Measurements from ENCODE around the gene ZPBP2. TPM values are rescaled to one million over a fixed set of nuclear protein-coding genes. Genes with fewer than 3 reads are reported as not detected.
"Not testable (repeated sequence)": the region's sequence is repeated elsewhere in the genome, so short reads cannot be mapped to it uniquely, and the experiment has no call there.

The ZPBP2 gene
- total RNA-seq, 4 donors from 2014 or later, result not detected

GRCh38 chr17:39872751-39873150 lies 4.7 kb downstream of the ZPBP2 start:
- Histone ChIP-seq H3K27me3 (peaks cover 0 to 60% of the 10 kb centered on the region in 2 donors), H3K9me3 (peaks cover 0 to 11% (median 0%) of the 10 kb centered on the region in 4 donors), H3K27ac (no peak overlapping the region), H3K4me3 (no peak overlapping the region), H3K36me3 (no peaks in the 10 kb centered on the region), H3K4me1 (peaks cover 0 to 4% (median 0%) of the 10 kb centered on the region in 4 donors)
- DNase-seq (ENCODE audit: low spot score in 2 of 2), result no peak
- 78 to 93% methylated on average over 2 of the region's 2 CpGs for WGBS, 2 donors
- no peak for TF ChIP-seq EP300 (IDR thresholded peaks at IDR 0.05)
- TF ChIP-seq POLR2A (IDR thresholded peaks at IDR 0.05), result no peak
- TF ChIP-seq CTCF (IDR thresholded peaks at IDR 0.05), result peak in 1 of 5 experiments; percentile 9

- H3K27me3 ChIP-seq, result peaks cover 0 to 31% of the 10 kb centered on the region in 2 donors
- 69 to 76% methylated on average over 5 of the region's 5 CpGs for WGBS, 2 donors
- H3K27ac ChIP-seq; H3K4me1 ChIP-seq; H3K9me3 ChIP-seq; H3K4me3 ChIP-seq; H3K36me3 ChIP-seq; DNase-seq (ENCODE audit: low spot score in 2 of 2): not testable (repeated sequence)
Observed at GRCh38 chr17:39886102-39886501, 18.1 kb downstream of the ZPBP2 start.

GRCh38 chr17:39887078-39887477 lies 19.1 kb downstream of the ZPBP2 start:
- Histone ChIP-seq H3K4me1 (no peaks in the 10 kb centered on the region), H3K4me3 (no peak overlapping the region), H3K27ac (no peak overlapping the region), H3K27me3 (peaks cover 0 to 38% of the 10 kb centered on the region in 2 donors), H3K9me3 (peaks cover 0 to 9% (median 0%) of the 10 kb centered on the region in 4 donors), H3K36me3 (no peaks in the 10 kb centered on the region)
- TF ChIP-seq EP300 (IDR thresholded peaks at IDR 0.05) (no peak), POLR2A (IDR thresholded peaks at IDR 0.05) (no peak), CTCF (IDR thresholded peaks at IDR 0.05) (no peak)
- no peak for DNase-seq (ENCODE audit: low spot score in 2 of 2)

GRCh38 chr17:39889200-39889599 lies 21.2 kb downstream of the ZPBP2 start:
- DNase-seq (ENCODE audit: low spot score in 2 of 2), result no peak
- no peaks in the 10 kb centered on the region for H3K4me1 ChIP-seq
- peaks cover 0 to 52% of the 10 kb centered on the region in 2 donors for H3K27me3 ChIP-seq
- WGBS, 2 donors, result 40 to 75% methylated on average over 2 of the region's 2 CpGs
- TF ChIP-seq EP300 (IDR thresholded peaks at IDR 0.05), result no peak
- no peak for TF ChIP-seq POLR2A (IDR thresholded peaks at IDR 0.05)
- no peak for TF ChIP-seq CTCF (IDR thresholded peaks at IDR 0.05)
- H3K36me3 ChIP-seq, result no peaks in the 10 kb centered on the region
- H3K4me3 ChIP-seq, result no peak overlapping the region
- H3K9me3 ChIP-seq, result peaks cover 0 to 9% (median 0%) of the 10 kb centered on the region in 4 donors
- no peak overlapping the region for H3K27ac ChIP-seq

- no peak for TF ChIP-seq POLR2A (IDR thresholded peaks at IDR 0.05)
- H3K36me3 ChIP-seq, result no peaks in the 10 kb centered on the region
- no peak overlapping the region for H3K27ac ChIP-seq
- peaks cover 0 to 9% (median 0%) of the 10 kb centered on the region in 4 donors for H3K9me3 ChIP-seq
- H3K4me3 ChIP-seq, result no peak overlapping the region
- DNase-seq (ENCODE audit: low spot score in 2 of 2), result no peak
- WGBS, 2 donors, result 23 to 33% methylated on average over 3 of the region's 3 CpGs
- no peaks in the 10 kb centered on the region for H3K4me1 ChIP-seq
- H3K27me3 ChIP-seq, result peaks cover 0 to 27% of the 10 kb centered on the region in 2 donors
Observed at GRCh38 chr17:39894681-39895376, 26.8 kb downstream of the ZPBP2 start.

GRCh38 chr17:39898088-39898487 lies 30.1 kb downstream of the ZPBP2 start:
- no peak for TF ChIP-seq EP300 (IDR thresholded peaks at IDR 0.05)
- TF ChIP-seq CTCF (IDR thresholded peaks at IDR 0.05), result no peak
- Histone ChIP-seq H3K27ac (no peak overlapping the region), H3K4me3 (no peak overlapping the region), H3K36me3 (peaks cover 0 to 1% (median 0%) of the 10 kb centered on the region in 3 donors), H3K4me1 (no peaks in the 10 kb centered on the region), H3K27me3 (peaks cover 0 to 7% of the 10 kb centered on the region in 2 donors), H3K9me3 (no peaks in the 10 kb centered on the region)
- DNase-seq (ENCODE audit: low spot score in 2 of 2), result no peak
- 96 to 97% methylated on average over 4 of the region's 4 CpGs for WGBS, 2 donors
